SK-N-SH treated with all-trans-retinoic acid at 6 μM for 48 hours (cell line): ENCODE results near the gene MRPL41.
"Not testable (repeated sequence)": the region's sequence is repeated elsewhere in the genome, so short reads cannot be mapped to it uniquely, and the experiment has no call there.

Experiments
- ATAC-seq: fragments of 200-7000 bp; cut with Tn5 transposase; 3 replicates; pipeline ENCODE4 v1.9.1; 2020; ENCODE audit warnings: mild to moderate bottlenecking, moderate library complexity
- BACH2 ChIP-seq: fragments of 250-450 bp; sonication (Bioruptor Pico); IDR thresholded peaks from 2 replicates; pipeline ENCODE4 v1.9.0; 2021; ENCODE audit warnings: mild to moderate bottlenecking, borderline replicate concordance
- CSDC2 ChIP-seq: fragments of 250-450 bp; sonication (Bioruptor Pico); IDR thresholded peaks from 2 replicates; pipeline ENCODE4 v1.5.0; 2020; ENCODE audit warnings: mild to moderate bottlenecking, moderate library complexity
- ESRRG ChIP-seq: fragments of 250-450 bp; sonication (Bioruptor Pico); IDR thresholded peaks from 2 replicates; pipeline ENCODE4 v1.6.1; 2021; ENCODE audit warnings: mild to moderate bottlenecking
- GLIS3 ChIP-seq: fragments of 250-450 bp; sonication (Bioruptor Pico); IDR thresholded peaks from 2 replicates; pipeline ENCODE4 v1.5.0; 2020; ENCODE audit warnings: mild to moderate bottlenecking, moderate library complexity
- ISL1 ChIP-seq: fragments of 250-450 bp; sonication (Bioruptor Pico); IDR thresholded peaks from 2 replicates; pipeline ENCODE4 v2.1.2; 2022; ENCODE audit warnings: mild to moderate bottlenecking, moderate library complexity
- OSR1 ChIP-seq: fragments of 250-450 bp; sonication (Bioruptor Pico); IDR thresholded peaks from 2 replicates; pipeline ENCODE4 v1.8.0; 2022; ENCODE audit warnings: moderate library complexity, mild to moderate bottlenecking, inconsistent platforms
- PPARA ChIP-seq: fragments of 250-450 bp; sonication (Bioruptor Pico); IDR thresholded peaks from 2 replicates; pipeline ENCODE4 v1.5.0; 2020; ENCODE audit warnings: mild to moderate bottlenecking, borderline replicate concordance
- RARB ChIP-seq: fragments of 250-450 bp; sonication (Bioruptor Pico); IDR thresholded peaks from 2 replicates; pipeline ENCODE4 v1.8.0; 2021; ENCODE audit warnings: mild to moderate bottlenecking, moderate library complexity
- SNAI2 ChIP-seq: fragments of 250-450 bp; sonication (Bioruptor Pico); IDR thresholded peaks from 2 replicates; pipeline ENCODE4 v1.5.0; 2020; ENCODE audit warnings: mild to moderate bottlenecking, moderate library complexity
- TCF4 ChIP-seq: fragments of 250-450 bp; sonication (Bioruptor Pico); IDR thresholded peaks from 2 replicates; pipeline ENCODE4 v1.8.0; 2021; ENCODE audit warnings: mild to moderate bottlenecking, moderate library complexity, borderline replicate concordance
- TOX ChIP-seq: fragments of 250-450 bp; sonication (Bioruptor Pico); IDR thresholded peaks from 2 replicates; pipeline ENCODE4 v1.8.0; 2021; ENCODE audit warnings: mild to moderate bottlenecking, moderate library complexity, borderline replicate concordance
- ZC3H10 ChIP-seq: fragments of 250-450 bp; sonication (Bioruptor Pico); IDR thresholded peaks from 2 replicates; pipeline ENCODE4 v1.5.1; 2021; ENCODE audit warnings: mild to moderate bottlenecking, moderate library complexity
- ZFP3 ChIP-seq: fragments of 250-450 bp; sonication (Bioruptor Pico); IDR thresholded peaks from 2 replicates; pipeline ENCODE4 v1.5.0; 2020; ENCODE audit warnings: mild to moderate bottlenecking, moderate library complexity
- ZFP30 ChIP-seq: fragments of 450-650 bp; formaldehyde crosslinking; IDR thresholded peaks from 2 replicates; pipeline ENCODE4 v1.5.0; 2022; ENCODE audit warnings: mild to moderate bottlenecking, moderate library complexity
- ZNF565 ChIP-seq: fragments of 450-650 bp; formaldehyde crosslinking; conservative IDR thresholded peaks from 2 replicates; pipeline ENCODE4 v1.5.0; 2020; ENCODE audit warnings: low read depth, mild to moderate bottlenecking, moderate library complexity
- ZNF70 ChIP-seq: fragments of 450-650 bp; formaldehyde crosslinking; IDR thresholded peaks from 2 replicates; pipeline ENCODE4 v1.5.0; 2020; ENCODE audit warnings: mild to moderate bottlenecking, moderate library complexity
- ZNF8 ChIP-seq: fragments of 450-650 bp; formaldehyde crosslinking; IDR thresholded peaks from 2 replicates; pipeline ENCODE4 v1.5.0; 2020; ENCODE audit warnings: mild to moderate bottlenecking, moderate library complexity
- TF ChIP-seq, protein P1 (sequence below): fragments of 250-450 bp; sonication (Bioruptor Pico); IDR thresholded peaks from 2 replicates; pipeline ENCODE4 v1.5.0; 2020; ENCODE audit warnings: mild to moderate bottlenecking, moderate library complexity
- TF ChIP-seq, protein P2 (sequence below): fragments of 250-450 bp; sonication (Bioruptor Pico); IDR thresholded peaks from 2 replicates; pipeline ENCODE4 v1.8.0; 2020; ENCODE audit warnings: mild to moderate bottlenecking, moderate library complexity, borderline replicate concordance
- TF ChIP-seq, protein P3 (sequence below): fragments of 250-450 bp; sonication (Bioruptor Pico); IDR thresholded peaks from 2 replicates; pipeline ENCODE4 v1.5.1; 2021; ENCODE audit warnings: mild to moderate bottlenecking, moderate library complexity

MRPL41 gene

DNA sequence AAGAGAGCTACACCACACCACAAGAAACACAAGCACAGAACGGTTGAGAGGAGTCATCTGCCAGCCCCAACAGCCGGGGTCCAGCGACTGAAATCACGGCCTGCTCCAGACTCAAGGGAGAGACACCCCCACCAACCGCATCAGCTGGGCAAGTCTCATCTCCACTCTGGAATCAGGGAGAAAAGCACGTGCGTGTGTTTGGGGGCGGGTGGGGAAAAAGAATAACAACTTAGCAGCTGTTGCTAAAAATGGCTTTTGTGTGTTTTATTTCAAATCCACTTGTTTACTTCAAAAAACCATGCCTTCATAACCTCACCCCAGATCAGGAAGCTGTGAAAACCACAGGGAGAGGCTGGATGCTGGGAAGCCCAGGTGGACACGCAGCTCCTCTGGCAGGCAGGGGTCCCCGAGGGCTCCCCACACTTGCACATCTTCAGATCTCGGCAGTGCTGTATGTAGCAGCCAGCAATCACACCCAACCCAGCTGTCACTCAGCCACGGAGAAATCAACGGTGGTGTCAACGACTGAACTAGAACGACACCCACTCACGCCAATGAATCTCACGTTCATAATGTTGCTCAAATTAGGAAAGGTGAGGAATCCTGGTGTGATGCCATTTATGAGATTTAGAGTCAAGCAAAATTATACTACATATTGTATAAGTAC lies 20.4 kb upstream of the MRPL41 start (continued):
- TF ChIP-seq, protein P1, sequence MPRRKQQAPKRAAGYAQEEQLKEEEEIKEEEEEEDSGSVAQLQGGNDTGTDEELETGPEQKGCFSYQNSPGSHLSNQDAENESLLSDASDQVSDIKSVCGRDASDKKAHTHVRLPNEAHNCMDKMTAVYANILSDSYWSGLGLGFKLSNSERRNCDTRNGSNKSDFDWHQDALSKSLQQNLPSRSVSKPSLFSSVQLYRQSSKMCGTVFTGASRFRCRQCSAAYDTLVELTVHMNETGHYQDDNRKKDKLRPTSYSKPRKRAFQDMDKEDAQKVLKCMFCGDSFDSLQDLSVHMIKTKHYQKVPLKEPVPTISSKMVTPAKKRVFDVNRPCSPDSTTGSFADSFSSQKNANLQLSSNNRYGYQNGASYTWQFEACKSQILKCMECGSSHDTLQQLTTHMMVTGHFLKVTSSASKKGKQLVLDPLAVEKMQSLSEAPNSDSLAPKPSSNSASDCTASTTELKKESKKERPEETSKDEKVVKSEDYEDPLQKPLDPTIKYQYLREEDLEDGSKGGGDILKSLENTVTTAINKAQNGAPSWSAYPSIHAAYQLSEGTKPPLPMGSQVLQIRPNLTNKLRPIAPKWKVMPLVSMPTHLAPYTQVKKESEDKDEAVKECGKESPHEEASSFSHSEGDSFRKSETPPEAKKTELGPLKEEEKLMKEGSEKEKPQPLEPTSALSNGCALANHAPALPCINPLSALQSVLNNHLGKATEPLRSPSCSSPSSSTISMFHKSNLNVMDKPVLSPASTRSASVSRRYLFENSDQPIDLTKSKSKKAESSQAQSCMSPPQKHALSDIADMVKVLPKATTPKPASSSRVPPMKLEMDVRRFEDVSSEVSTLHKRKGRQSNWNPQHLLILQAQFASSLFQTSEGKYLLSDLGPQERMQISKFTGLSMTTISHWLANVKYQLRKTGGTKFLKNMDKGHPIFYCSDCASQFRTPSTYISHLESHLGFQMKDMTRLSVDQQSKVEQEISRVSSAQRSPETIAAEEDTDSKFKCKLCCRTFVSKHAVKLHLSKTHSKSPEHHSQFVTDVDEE: no peak
- TF ChIP-seq CSDC2 (CRISPR knock-in tag) (no peak), SNAI2 (CRISPR knock-in tag) (no peak), ZC3H10 (CRISPR knock-in tag) (no peak)
- TF ChIP-seq, all 23 proteins: peak for 0

DNA sequence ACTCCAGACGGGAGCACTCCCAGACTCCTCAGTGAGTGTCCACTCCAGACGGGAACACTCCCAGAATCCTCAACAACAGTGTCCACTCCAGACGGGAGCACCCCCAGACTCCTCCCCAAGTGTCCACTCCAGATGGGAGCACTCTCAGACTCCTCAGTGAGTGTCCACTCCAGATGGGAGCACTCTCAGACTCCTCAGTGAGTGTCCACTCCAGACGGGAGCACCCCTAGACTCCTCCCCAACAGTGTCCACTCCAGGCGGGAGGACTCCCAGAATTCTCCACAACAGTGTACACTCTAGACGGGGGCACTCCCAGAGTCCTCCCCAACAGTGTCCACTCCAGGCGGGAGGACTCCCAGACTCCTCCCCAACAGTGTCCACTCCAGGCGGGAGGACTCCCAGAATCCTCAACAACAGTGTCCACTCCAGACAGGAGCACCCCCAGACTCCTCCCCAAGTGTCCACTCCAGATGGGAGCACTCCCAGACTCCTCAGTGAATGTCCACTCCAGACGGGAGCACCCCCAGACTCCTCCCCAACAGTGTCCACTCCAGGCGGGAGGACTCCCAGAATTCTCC lies 18.7 kb upstream of the MRPL41 start:
- ATAC-seq: not testable (repeated sequence)

DNA sequence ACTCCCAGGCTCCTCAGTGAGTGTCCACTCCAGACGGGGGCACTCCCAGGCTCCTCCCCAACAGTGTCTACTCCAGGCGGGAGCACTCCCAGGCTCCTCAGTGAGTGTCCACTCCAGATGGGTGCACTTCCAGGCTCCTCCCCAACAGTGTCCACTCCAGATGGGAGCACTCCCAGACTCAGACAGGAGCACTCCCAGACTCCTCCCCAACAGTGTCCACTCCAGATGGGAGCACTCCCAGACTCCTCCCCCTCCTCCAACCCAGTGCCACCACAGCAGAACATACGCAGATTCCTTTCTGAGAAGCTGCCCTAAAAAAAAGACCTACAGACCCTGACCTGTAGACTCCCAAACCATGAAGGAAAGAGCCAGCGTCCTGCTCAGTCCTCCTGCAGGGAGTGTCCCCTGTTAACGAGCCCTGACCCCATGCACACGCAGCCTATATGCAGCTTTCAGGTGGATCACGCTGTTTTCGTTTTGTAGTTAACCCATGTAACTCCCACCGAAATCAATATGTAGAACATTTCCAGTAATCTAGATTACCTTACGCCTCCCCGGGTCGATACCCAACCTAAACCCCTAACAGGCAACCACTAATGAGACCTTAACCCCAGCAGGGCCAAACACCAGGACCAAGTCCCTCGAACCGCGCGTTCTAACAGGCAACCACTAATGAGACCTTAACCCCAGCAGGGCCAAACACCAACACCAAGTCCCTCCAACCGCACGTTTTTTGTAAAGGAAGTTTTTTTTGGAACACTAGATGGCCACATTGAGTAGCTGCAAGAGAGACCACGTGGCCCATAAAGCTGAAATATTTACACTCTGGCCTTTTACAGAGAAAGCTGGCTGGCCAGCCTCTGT lies 17.2 kb upstream of the MRPL41 start:
- ATAC-seq: peak; percentile 95
- TF ChIP-seq RARB (CRISPR knock-in tag) (no peak), ZNF565 (CRISPR knock-in tag) (no peak), TOX (CRISPR knock-in tag) (no peak), BACH2 (CRISPR knock-in tag) (no peak), TCF4 (CRISPR knock-in tag) (no peak), ZC3H10 (CRISPR knock-in tag) (no peak), ZFP3 (no peak), PPARA (CRISPR knock-in tag) (no peak), ESRRG (CRISPR knock-in tag) (no peak), ZNF70 (CRISPR knock-in tag) (no peak), ZNF8 (CRISPR knock-in tag) (no peak)
- TF ChIP-seq, protein P2, sequence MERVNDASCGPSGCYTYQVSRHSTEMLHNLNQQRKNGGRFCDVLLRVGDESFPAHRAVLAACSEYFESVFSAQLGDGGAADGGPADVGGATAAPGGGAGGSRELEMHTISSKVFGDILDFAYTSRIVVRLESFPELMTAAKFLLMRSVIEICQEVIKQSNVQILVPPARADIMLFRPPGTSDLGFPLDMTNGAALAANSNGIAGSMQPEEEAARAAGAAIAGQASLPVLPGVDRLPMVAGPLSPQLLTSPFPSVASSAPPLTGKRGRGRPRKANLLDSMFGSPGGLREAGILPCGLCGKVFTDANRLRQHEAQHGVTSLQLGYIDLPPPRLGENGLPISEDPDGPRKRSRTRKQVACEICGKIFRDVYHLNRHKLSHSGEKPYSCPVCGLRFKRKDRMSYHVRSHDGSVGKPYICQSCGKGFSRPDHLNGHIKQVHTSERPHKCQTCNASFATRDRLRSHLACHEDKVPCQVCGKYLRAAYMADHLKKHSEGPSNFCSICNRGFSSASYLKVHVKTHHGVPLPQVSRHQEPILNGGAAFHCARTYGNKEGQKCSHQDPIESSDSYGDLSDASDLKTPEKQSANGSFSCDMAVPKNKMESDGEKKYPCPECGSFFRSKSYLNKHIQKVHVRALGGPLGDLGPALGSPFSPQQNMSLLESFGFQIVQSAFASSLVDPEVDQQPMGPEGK (CRISPR knock-in tag): no peak
- TF ChIP-seq, protein P3, sequence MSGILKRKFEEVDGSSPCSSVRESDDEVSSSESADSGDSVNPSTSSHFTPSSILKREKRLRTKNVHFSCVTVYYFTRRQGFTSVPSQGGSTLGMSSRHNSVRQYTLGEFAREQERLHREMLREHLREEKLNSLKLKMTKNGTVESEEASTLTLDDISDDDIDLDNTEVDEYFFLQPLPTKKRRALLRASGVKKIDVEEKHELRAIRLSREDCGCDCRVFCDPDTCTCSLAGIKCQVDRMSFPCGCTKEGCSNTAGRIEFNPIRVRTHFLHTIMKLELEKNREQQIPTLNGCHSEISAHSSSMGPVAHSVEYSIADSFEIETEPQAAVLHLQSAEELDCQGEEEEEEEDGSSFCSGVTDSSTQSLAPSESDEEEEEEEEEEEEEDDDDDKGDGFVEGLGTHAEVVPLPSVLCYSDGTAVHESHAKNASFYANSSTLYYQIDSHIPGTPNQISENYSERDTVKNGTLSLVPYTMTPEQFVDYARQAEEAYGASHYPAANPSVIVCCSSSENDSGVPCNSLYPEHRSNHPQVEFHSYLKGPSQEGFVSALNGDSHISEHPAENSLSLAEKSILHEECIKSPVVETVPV (CRISPR knock-in tag): no peak
- TF ChIP-seq, all 23 proteins: peak for 0

DNA sequence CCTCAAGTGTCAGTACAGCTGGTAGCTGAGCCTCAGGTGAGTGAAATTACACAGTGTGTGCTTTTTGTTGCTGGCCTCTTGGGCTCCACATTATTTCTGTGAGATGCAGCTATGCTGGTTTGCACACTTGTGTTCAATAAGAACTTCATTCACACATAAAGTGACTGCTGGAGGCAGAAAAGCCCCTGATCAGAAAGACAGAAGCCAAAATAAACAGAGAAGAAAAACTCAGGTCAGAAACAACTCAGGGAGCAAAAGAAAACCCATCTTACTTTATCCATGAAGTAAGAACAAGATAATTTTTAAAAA lies 16.6 kb upstream of the MRPL41 start:
- no peak for ATAC-seq
- TF ChIP-seq, protein P1: no peak
- no peak for TF ChIP-seq TCF4 (CRISPR knock-in tag)
- no peak for TF ChIP-seq OSR1
- no peak for TF ChIP-seq TOX (CRISPR knock-in tag)
- TF ChIP-seq, protein P3 (CRISPR knock-in tag): no peak
- TF ChIP-seq, protein P2 (CRISPR knock-in tag): no peak
- no peak for TF ChIP-seq GLIS3 (CRISPR knock-in tag)
- no peak for TF ChIP-seq PPARA (CRISPR knock-in tag)
- TF ChIP-seq ZC3H10 (CRISPR knock-in tag): no peak
- TF ChIP-seq ZFP3: no peak
- no peak for TF ChIP-seq ZFP30 (CRISPR knock-in tag)
- TF ChIP-seq CSDC2 (CRISPR knock-in tag): no peak
- TF ChIP-seq ISL1 (CRISPR knock-in tag): no peak

DNA sequence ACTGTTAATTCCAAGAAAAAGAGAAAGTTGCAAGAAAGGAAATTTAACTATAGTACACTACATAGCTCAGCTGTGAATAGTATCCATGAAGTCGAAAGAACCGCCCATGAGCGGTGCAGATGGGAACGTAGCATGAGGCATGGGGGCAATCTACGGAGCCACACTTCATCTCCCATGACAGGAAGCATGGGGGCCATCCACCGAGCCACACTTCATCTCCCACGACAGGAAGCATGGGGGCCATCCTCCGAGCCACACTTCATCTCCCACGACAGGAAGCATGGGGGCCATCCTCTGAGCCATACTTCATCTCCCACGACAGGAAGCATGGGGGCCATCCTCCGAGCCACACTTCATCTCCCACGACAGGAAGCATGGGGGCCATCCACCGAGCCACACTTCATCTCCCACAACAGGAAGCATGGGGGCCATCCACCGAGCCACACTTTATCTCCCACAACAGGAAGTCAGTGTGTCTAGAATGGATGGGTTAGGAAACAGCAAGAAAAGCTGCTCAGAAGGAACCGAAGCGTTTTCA lies 15.0 kb upstream of the MRPL41 start:
- not testable (repeated sequence) for ATAC-seq
